ENCODE data around the gene JOSD2.
A peak's percentile ranks its signal among the peaks of the same experiment; 100 is the strongest.

JOSD2 gene

DNA sequence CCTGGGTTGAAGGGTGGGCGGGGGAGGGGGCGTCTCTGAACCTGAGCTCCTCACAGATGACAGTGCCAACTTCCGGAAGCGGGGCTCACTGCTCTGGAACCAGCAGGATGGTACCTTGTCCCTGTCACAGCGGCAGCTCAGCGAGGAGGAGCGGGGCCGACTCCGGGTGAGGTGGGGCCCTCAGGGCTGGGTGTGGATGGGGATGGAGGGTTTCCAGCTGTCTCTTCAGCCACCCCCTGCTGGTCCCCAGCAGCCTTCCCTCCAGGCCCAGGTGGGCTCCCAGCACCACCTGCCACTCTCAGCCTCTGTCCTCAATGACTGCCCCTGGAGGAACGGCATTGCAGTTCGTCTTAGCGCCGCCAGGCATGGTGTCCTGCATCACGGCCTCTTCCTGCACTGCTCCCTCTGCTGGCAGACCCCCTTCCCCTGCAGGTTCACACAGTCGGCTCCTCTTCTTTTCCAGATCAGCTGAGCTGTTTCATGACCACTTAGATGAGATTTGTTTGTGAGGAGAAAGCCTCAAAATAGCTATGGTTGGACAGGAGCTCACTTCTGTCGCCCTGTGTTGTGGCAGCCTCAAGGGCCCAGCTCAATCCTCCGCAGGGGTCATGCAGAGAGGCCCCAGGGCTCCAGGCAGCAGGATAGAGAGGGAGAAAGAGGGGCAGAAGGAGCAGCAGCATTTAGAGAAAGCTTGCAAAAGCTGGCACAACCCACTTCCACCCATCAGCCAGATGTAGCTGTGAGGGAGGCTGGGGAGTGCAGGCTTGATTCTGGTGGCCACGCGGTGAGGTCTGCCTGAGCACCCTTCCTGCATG is 31.9 kb downstream of the JOSD2 start:
- TF ChIP-seq TAF1 (IDR thresholded peaks at IDR 0.05; ENCODE audit: borderline replicate concordance, insufficient read depth, low read length) (no peak), FOXP2 (optimal IDR thresholded peaks at IDR 0.05; ENCODE audit: borderline replicate concordance, extremely low read depth, extremely low read length, insufficient read depth) (no peak), REST (IDR thresholded peaks at IDR 0.05; ENCODE audit: insufficient read depth in 1 of 2, low read depth in 2 of 2, low read length in 2 of 2) (no peak), SIN3A (IDR thresholded peaks at IDR 0.05; ENCODE audit: borderline replicate concordance, insufficient read depth, low read length) (no peak), POLR2AphosphoS5 (IDR thresholded peaks at IDR 0.05; ENCODE audit: low read depth, low read length) (no peak)

DNA sequence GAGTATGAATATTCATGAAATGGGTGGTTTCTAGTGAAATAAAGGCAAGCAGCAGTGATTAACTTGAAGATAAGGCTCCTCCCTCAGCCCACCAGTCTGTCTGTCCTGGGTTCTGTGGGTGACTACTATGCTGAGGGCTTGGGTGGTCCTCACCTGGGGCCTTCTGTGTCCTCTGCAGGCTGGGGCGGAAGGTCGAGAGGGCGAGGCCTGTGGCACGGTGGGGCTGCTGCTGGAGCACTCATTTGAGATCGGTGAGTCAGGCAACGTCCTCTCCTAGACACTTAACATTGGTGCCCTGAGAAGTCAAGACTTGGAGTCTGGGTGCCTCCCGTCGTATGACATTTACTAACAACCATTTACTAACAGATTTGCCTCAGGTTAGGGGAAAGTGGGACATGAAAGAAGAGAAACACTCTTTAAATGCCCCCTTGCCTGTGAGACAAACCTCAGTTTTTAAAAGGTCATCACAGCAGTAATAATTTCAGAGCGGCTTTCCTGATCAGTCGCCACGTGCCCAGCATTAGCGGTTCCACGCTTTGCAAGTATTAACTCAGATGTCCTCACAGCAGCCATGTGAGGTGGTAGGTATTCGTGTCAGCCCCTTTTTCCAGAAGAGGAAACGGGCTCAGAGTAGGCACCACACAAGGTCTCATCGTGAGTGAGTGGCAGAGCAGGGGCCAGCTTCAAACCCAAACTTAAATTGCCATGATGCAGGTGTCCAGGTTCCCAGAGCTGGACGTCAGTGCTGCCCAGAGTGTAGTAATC is 33.1 kb downstream of the JOSD2 start:
- TF ChIP-seq TAF1 (IDR thresholded peaks at IDR 0.05; ENCODE audit: borderline replicate concordance, insufficient read depth, low read length) (no peak), FOXP2 (optimal IDR thresholded peaks at IDR 0.05; ENCODE audit: borderline replicate concordance, extremely low read depth, extremely low read length, insufficient read depth) (no peak), SIN3A (IDR thresholded peaks at IDR 0.05; ENCODE audit: borderline replicate concordance, insufficient read depth, low read length) (no peak), REST (IDR thresholded peaks at IDR 0.05; ENCODE audit: insufficient read depth in 1 of 2, low read depth in 2 of 2, low read length in 2 of 2) (no peak), POLR2AphosphoS5 (IDR thresholded peaks at IDR 0.05; ENCODE audit: low read depth, low read length) (no peak)

GRCh38 chr19:50476907-50477238 is 34.1 kb downstream of the JOSD2 start:
- TF ChIP-seq TAF1 (IDR thresholded peaks at IDR 0.05; ENCODE audit: borderline replicate concordance, insufficient read depth, low read length) (no peak), SIN3A (IDR thresholded peaks at IDR 0.05; ENCODE audit: borderline replicate concordance, insufficient read depth, low read length) (no peak), FOXP2 (optimal IDR thresholded peaks at IDR 0.05; ENCODE audit: borderline replicate concordance, extremely low read depth, extremely low read length, insufficient read depth) (no peak), POLR2AphosphoS5 (IDR thresholded peaks at IDR 0.05; ENCODE audit: low read depth, low read length) (no peak)

GRCh38 chr19:50476224-50476906 is 34.6 kb downstream of the JOSD2 start, which contains the start of the genes EMC10 and GARIN5A:
Gene EMC10 (plus strand): TSS chr19:50476507. CDS start chr19:50476545, 38 bp downstream.
Gene GARIN5A (minus strand): TSS chr19:50476848. CDS start chr19:50476388, 460 bp downstream.
- peak; percentile 79 for TF ChIP-seq FOXP2 (optimal IDR thresholded peaks at IDR 0.05; ENCODE audit: borderline replicate concordance, extremely low read depth, extremely low read length, insufficient read depth)
- peak; percentile 71; the same call in 1 of the 2 replicates for TF ChIP-seq TAF1 (IDR thresholded peaks at IDR 0.05; ENCODE audit: borderline replicate concordance, insufficient read depth, low read length)
- TF ChIP-seq SIN3A (IDR thresholded peaks at IDR 0.05; ENCODE audit: borderline replicate concordance, insufficient read depth, low read length) = no peak; the same call in 1 of the 2 replicates
- TF ChIP-seq POLR2AphosphoS5 (IDR thresholded peaks at IDR 0.05; ENCODE audit: low read depth, low read length) = peak; percentile 79
- 0 out of 4 replicates have a peak, but pooled peaks of 1 of the 2 experiments have one; percentile 25 for TF ChIP-seq REST (IDR thresholded peaks at IDR 0.05; ENCODE audit: insufficient read depth in 1 of 2, low read depth in 2 of 2, low read length in 2 of 2)

- TF ChIP-seq REST (IDR thresholded peaks at IDR 0.05; ENCODE audit: insufficient read depth in 1 of 2, low read depth in 2 of 2, low read length in 2 of 2) = no peak
- no peak for TF ChIP-seq SIN3A (IDR thresholded peaks at IDR 0.05; ENCODE audit: borderline replicate concordance, insufficient read depth, low read length)
- TF ChIP-seq TAF1 (IDR thresholded peaks at IDR 0.05; ENCODE audit: borderline replicate concordance, insufficient read depth, low read length) = no peak
- TF ChIP-seq FOXP2 (optimal IDR thresholded peaks at IDR 0.05; ENCODE audit: borderline replicate concordance, extremely low read depth, extremely low read length, insufficient read depth) = no peak
- TF ChIP-seq POLR2AphosphoS5 (IDR thresholded peaks at IDR 0.05; ENCODE audit: low read depth, low read length) = no peak
Measured at GRCh38 chr19:50475736-50476223, 35.2 kb downstream of the JOSD2 start.
